ENCODE results near the gene PIP. TPM values are rescaled to one million over a fixed set of nuclear protein-coding genes. Genes with fewer than 3 reads are reported as not detected.

PIP gene
- total and polyA plus RNA-seq, 2 of the 8 experiments (the other 6 are each of a cell fraction or from before 2014, with no cell fraction given): not detected

GRCh38 chr7:143148050-143148449 lies 16.2 kb downstream of the PIP start:
- FAIRE-seq: no peak

More at GRCh38 chr7:143148050-143148449, 16.2 kb downstream of the PIP start:
- H2AFZ ChIP-seq (ENCODE audit: low read length): no peak overlapping the region
- no peak overlapping the region for H4K8ac ChIP-seq (ENCODE audit: extremely low read depth, insufficient read depth, low read length)
- no peaks in the 10 kb centered on the region for H3K27me3 ChIP-seq (replicated peaks in 1 of 4; ENCODE audit: control insufficient read depth in 3 of 4, extremely low read depth in 1 of 4, insufficient read depth in 3 of 4, low read length in 3 of 4)
- no peak overlapping the region for H2BK15ac ChIP-seq (ENCODE audit: low read length)
- H3K9ac ChIP-seq (replicated peaks in 1 of 4; ENCODE audit: extremely low read depth in 1 of 4, low read depth in 3 of 4, low read length in 3 of 4): no peak overlapping the region
- H3K14ac ChIP-seq (ENCODE audit: insufficient read length): no peak overlapping the region
- no peaks in the 10 kb centered on the region for H3K23me2 ChIP-seq (ENCODE audit: low read depth, low read length)
- H3K36me3 ChIP-seq (ENCODE audit: control insufficient read depth in 2 of 4, insufficient read depth in 4 of 4, low read length in 3 of 4): no peaks in the 10 kb centered on the region
- H3K79me1 ChIP-seq (ENCODE audit: low read depth, low read length): no peaks in the 10 kb centered on the region
- H2BK5ac ChIP-seq (ENCODE audit: low read depth, low read length): no peak overlapping the region
- no peaks in the 10 kb centered on the region for H3K79me2 ChIP-seq (ENCODE audit: control insufficient read depth in 1 of 2, insufficient read depth in 2 of 2, low read length in 2 of 2)
- H3K9me3 ChIP-seq (ENCODE audit: insufficient read depth in 2 of 2, low read depth in 1 of 2, low read length in 1 of 2): peaks cover 0 to 4% of the 10 kb centered on the region in 2 experiments; a peak in 1 of 4 replicates
- no peak overlapping the region for H2BK120ac ChIP-seq (replicated peaks; ENCODE audit: low read depth, low read length)
- no peak overlapping the region for H3K18ac ChIP-seq (ENCODE audit: extremely low read depth, low read length)
- CTCF ChIA-PET (ENCODE audit: partially characterized antibody): no interaction called here
- H4K20me1 ChIP-seq (replicated peaks in 1 of 2; ENCODE audit: control insufficient read depth in 1 of 2, insufficient read depth in 2 of 2, low read length in 2 of 2): no peaks in the 10 kb centered on the region
- H3K27ac ChIP-seq (ENCODE audit: low read depth, low read length): no peak overlapping the region
- no peak overlapping the region for H4K91ac ChIP-seq (replicated peaks; ENCODE audit: insufficient read length, low read length)
- no peak overlapping the region for H3K4ac ChIP-seq (replicated peaks; ENCODE audit: insufficient read length, low read depth, low read length)
- H3K23ac ChIP-seq (ENCODE audit: insufficient read length): no peak overlapping the region
- no peak overlapping the region for H2BK12ac ChIP-seq (ENCODE audit: low read depth, low read length)
- H3K56ac ChIP-seq (replicated peaks; ENCODE audit: insufficient read length, low read depth, low read length): no peak overlapping the region
- no peak overlapping the region for H3K4me2 ChIP-seq (ENCODE audit: insufficient read depth in 1 of 2, low read depth in 2 of 2, low read length in 2 of 2)
- no peak overlapping the region for H3K4me3 ChIP-seq (ENCODE audit: extremely low read depth in 1 of 4, insufficient read depth in 2 of 4, low read depth in 3 of 4, low read length in 4 of 4)
- POLR2A ChIA-PET (ENCODE audit: partially characterized antibody): no interaction called here
- no peak for TF ChIP-seq TEAD4 (IDR thresholded peaks at IDR 0.05; ENCODE audit: low read depth, low read length)
- no peak for TF ChIP-seq USF2 (IDR thresholded peaks at IDR 0.05; ENCODE audit: low read length)
- no peak for TF ChIP-seq JUN (IDR thresholded peaks at IDR 0.05; ENCODE audit: low read depth, low read length)
- no peak for TF ChIP-seq EP300 (IDR thresholded peaks at IDR 0.05; ENCODE audit: borderline replicate concordance in 1 of 2, low read depth in 2 of 2, low read length in 2 of 2)
- TF ChIP-seq NRF1 (IDR thresholded peaks at IDR 0.05; ENCODE audit: low read depth, low read length): no peak
- no peak for TF ChIP-seq SIX5 (IDR thresholded peaks at IDR 0.05; ENCODE audit: low read depth, low read length)
- no peak for TF ChIP-seq RFX5 (IDR thresholded peaks at IDR 0.05; ENCODE audit: borderline replicate concordance, low read depth, low read length)
- TF ChIP-seq JUND (IDR thresholded peaks at IDR 0.05; ENCODE audit: low read length): no peak
- TF ChIP-seq KDM5A (IDR thresholded peaks at IDR 0.05; ENCODE audit: low read length): no peak
- TF ChIP-seq BRCA1 (IDR thresholded peaks at IDR 0.05; ENCODE audit: low read depth, low read length): no peak
- no peak for TF ChIP-seq SRF (IDR thresholded peaks at IDR 0.05; ENCODE audit: low read depth, low read length)
- no peak for TF ChIP-seq CBX5 (IDR thresholded peaks at IDR 0.05; ENCODE audit: low read depth, low read length)
- H3K4me1 ChIP-seq (replicated peaks in 1 of 4; ENCODE audit: control insufficient read depth in 3 of 4, insufficient read depth in 4 of 4, low read length in 3 of 4): no peaks in the 10 kb centered on the region
- H4K5ac ChIP-seq (ENCODE audit: insufficient read length, low read depth, low read length): no peak overlapping the region
- no peak for DNase-seq (ENCODE audit: low read depth in 1 of 2, low spot score in 2 of 2)
- no peak overlapping the region for H2BK20ac ChIP-seq (ENCODE audit: low read length)
- WGBS, 2 experiments (ENCODE audit: extremely low coverage in 1 of 2, insufficient coverage in 1 of 2, insufficient read length in 1 of 2, insufficient replicate concordance in 2 of 2, low coverage in 1 of 2, low lambda C conversion rate in 2 of 2, missing lambda C conversion rate in 1 of 2): 82% methylated on average over 4 of the region's 4 CpGs; no CpG with 5 or more reads in 1 of the 2 experiments
- H2AK5ac ChIP-seq (ENCODE audit: low read depth, low read length): no peak overlapping the region

All from H1 (cell line).